HCT116 (cell line): Measurements from ENCODE around the gene CREB3L1. TPM values are rescaled to one million over a fixed set of nuclear protein-coding genes. Genes with fewer than 3 reads are reported as not detected.

Experiments
- ATAC-seq: fragments of 200-7000 bp; cut with Tn5 transposase; 2 replicates; pipeline ENCODE4 v1.9.1; 2020; ENCODE audit warnings: mild to moderate bottlenecking, moderate library complexity
- BruUV-seq: library from RNA; stranded (reverse); fragments of 400-500 nt; replicated peaks from 2 replicates; lab custom pipeline; 2021; lab: Mats Ljungman, UMichigan
- CTCF ChIA-PET: fragments of 300-600 bp; sonication (Branson Sonifier 250); formaldehyde crosslinking; loops from one replicate; lab custom pipeline; 2021; ENCODE audit warnings: antibody characterized with exemption; lab: Charles Lee
- POLR2A ChIA-PET: fragments of 300-600, 350-600 bp; sonication (Branson Sonifier 250); formaldehyde crosslinking; loops from one replicate; lab custom pipeline; 2021; ENCODE audit warnings: antibody characterized with exemption; lab: Charles Lee
- RAD21 ChIA-PET, 2 experiments: fragments of 300-600 bp; sonication (Branson Sonifier 250); formaldehyde crosslinking; loops; one replicate each; lab custom pipeline; 2023; ENCODE audit warnings: low total read pairs in 2 of 2; ENCODE audit not compliant: uncharacterized antibody in 2 of 2, unreplicated experiment in 2 of 2, low non-redundant PET in 1 of 2; lab: Charles Lee
- DNase-seq: peaks from one replicate; pipeline ENCODE4 v3.0.0-alpha.2; 2010; ENCODE audit warnings: low read depth, low spot score
- H2AFZ ChIP-seq: fragments of 200-600 bp; shearing (Covaris generic), sonication (generic); 2 replicates; pipeline ENCODE4 v1.6.1; 2017; ENCODE audit warnings: low read depth, mixed run types, mixed read lengths, antibody characterized with exemption, low read length; ENCODE audit not compliant: poor library complexity, severe bottlenecking
- H3K27ac ChIP-seq: 2 replicates; pipeline ENCODE4 v1.5.1; 2012; ENCODE audit warnings: low read depth, low read length
- H3K27me3 ChIP-seq: fragments of 200-600 bp; sonication (generic); 2 replicates; pipeline ENCODE4 v1.6.1; 2016; ENCODE audit warnings: mixed run types, low read length, mixed read lengths; ENCODE audit not compliant: insufficient read depth
- H3K36me3 ChIP-seq, 2 experiments: fragments of 200-500 bp in 1 of 2; fragments of 200-600 bp in 1 of 2; sonication (Bioruptor generic) in 1 of 2; sonication (generic) in 1 of 2; 2 replicates each; pipeline versions ENCODE4 v1.5.1 to v1.6.1; 2014 to 2016; ENCODE audit warnings: low read length in 2 of 2, inconsistent platforms in 1 of 2, mixed read lengths in 1 of 2, mixed run types in 1 of 2; ENCODE audit not compliant: insufficient read depth in 2 of 2, control insufficient read depth in 1 of 2
- H3K4me1 ChIP-seq, 2 experiments: fragments of 200-600 bp in 1 of 2; sonication (generic) in 1 of 2; 2 replicates each; pipeline versions ENCODE4 v1.5.1 to v1.6.1; 2012 to 2017; ENCODE audit warnings: low read length in 2 of 2, inconsistent platforms in 1 of 2, mild to moderate bottlenecking in 1 of 2, mixed read lengths in 1 of 2, mixed run types in 1 of 2, moderate library complexity in 1 of 2; ENCODE audit not compliant: insufficient read depth in 2 of 2, control insufficient read depth in 1 of 2
- H3K4me2 ChIP-seq: fragments of 200-600 bp; sonication (generic); 2 replicates; pipeline ENCODE4 v1.6.1; 2017; ENCODE audit warnings: mixed run types, low read length, mixed read lengths
- H3K4me3 ChIP-seq, 2 experiments: fragments of 200-600 bp in 1 of 2; sonication (generic) in 1 of 2; replicated peaks in 1 of 2; 2 replicates each; pipeline ENCODE4 v1.5.1; 2011 to 2016; ENCODE audit warnings: low read length in 2 of 2, control low read depth in 1 of 2, low read depth in 1 of 2, mild to moderate bottlenecking in 1 of 2, mixed read lengths in 1 of 2, mixed run types in 1 of 2
- H3K79me2 ChIP-seq: fragments of 200-600 bp; sonication (generic); 2 replicates; pipeline ENCODE4 v1.6.1; 2017; ENCODE audit warnings: mild to moderate bottlenecking, mixed run types, low read length, moderate library complexity, mixed read lengths; ENCODE audit not compliant: insufficient read depth
- H3K9ac ChIP-seq: fragments of 200-600 bp; sonication (generic); 2 replicates; pipeline ENCODE4 v1.6.1; 2016; ENCODE audit warnings: low read length, mixed read lengths
- H3K9me2 ChIP-seq: fragments of 200-600 bp; sonication (generic), shearing (Covaris generic); 2 replicates; pipeline ENCODE4 v1.6.1; 2017; ENCODE audit warnings: mixed run types, mild to moderate bottlenecking, moderate library complexity; ENCODE audit not compliant: insufficient read depth
- H3K9me3 ChIP-seq, 2 experiments: fragments of 200-500 bp in 1 of 2; fragments of 200-600 bp in 1 of 2; sonication (Bioruptor generic) in 1 of 2; sonication (generic) in 1 of 2; 2 replicates each; pipeline ENCODE4 v1.6.1; 2014 to 2017; ENCODE audit warnings: low read length in 2 of 2, mixed read lengths in 2 of 2, inconsistent platforms in 1 of 2, low read depth in 1 of 2, mild to moderate bottlenecking in 1 of 2, mixed run types in 1 of 2, moderate library complexity in 1 of 2; ENCODE audit not compliant: control insufficient read depth in 1 of 2, insufficient read depth in 1 of 2
- H4K20me1 ChIP-seq: fragments of 200-600 bp; sonication (generic), shearing (Covaris generic); 2 replicates; pipeline ENCODE4 v1.6.1; 2017; ENCODE audit warnings: mixed run types, mild to moderate bottlenecking, moderate library complexity; ENCODE audit not compliant: insufficient read depth
- ATF3 ChIP-seq: IDR thresholded peaks from 2 replicates; pipeline ENCODE4 v1.6.1; 2012
- CEBPB ChIP-seq: IDR thresholded peaks from 2 replicates; pipeline ENCODE4 v1.6.1; 2012; ENCODE audit warnings: low read depth
- ELF1 ChIP-seq: IDR thresholded peaks from 2 replicates; pipeline ENCODE4 v1.6.1; 2012; ENCODE audit warnings: low read depth, borderline replicate concordance
- EZH2 ChIP-seq: fragments of 200-600 bp; sonication (generic); IDR thresholded peaks from 2 replicates; pipeline ENCODE4 v1.6.1; 2017; ENCODE audit warnings: antibody characterized with exemption, mixed run types
- FOSL1 ChIP-seq: IDR thresholded peaks from 2 replicates; pipeline ENCODE4 v1.6.1; 2012; ENCODE audit warnings: low read depth
- JUND ChIP-seq: IDR thresholded peaks from 2 replicates; pipeline ENCODE4 v1.6.1; 2012
- MAX ChIP-seq: IDR thresholded peaks from 2 replicates; pipeline ENCODE4 v1.6.1; 2012
- POLR2A ChIP-seq: IDR thresholded peaks from 2 replicates; pipeline ENCODE4 v1.7.0; 2011; ENCODE audit warnings: borderline replicate concordance; ENCODE audit not compliant: insufficient read depth, insufficient read length; ENCODE audit errors: extremely low read depth
- POLR2AphosphoS5 ChIP-seq: IDR thresholded peaks from 2 replicates; pipeline ENCODE4 v1.6.1; 2011; ENCODE audit warnings: mild to moderate bottlenecking, low read depth, low read length, moderate library complexity
- RAD21 ChIP-seq: IDR thresholded peaks from 2 replicates; pipeline ENCODE4 v1.6.1; 2012; ENCODE audit warnings: low read depth, mild to moderate bottlenecking
- SIN3A ChIP-seq: IDR thresholded peaks from 2 replicates; pipeline ENCODE4 v1.6.1; 2012; ENCODE audit warnings: low read depth
- SRF ChIP-seq: IDR thresholded peaks from 2 replicates; pipeline ENCODE4 v1.6.1; 2012; ENCODE audit warnings: low read depth
- YY1 ChIP-seq: IDR thresholded peaks from 2 replicates; pipeline ENCODE4 v1.6.1; 2011; ENCODE audit warnings: low read length, low read depth, moderate library complexity, mild to moderate bottlenecking; ENCODE audit not compliant: insufficient replicate concordance; ENCODE audit errors: extremely low read depth
- ZFX ChIP-seq: fragments of 450-650 bp; IDR thresholded peaks from 2 replicates; pipeline ENCODE4 v1.6.1; 2017
- intact Hi-C: fragments of 100-400 bp; cut with micrococcal nuclease; formaldehyde crosslinking; loops from 2 replicates; pipeline ENCODE4 v1.10.0; 2022
- total RNA-seq: library from RNA; stranded (reverse); gene quantifications from one replicate; pipeline ENCODE4 v1.2.1, GENCODE V29; 2021; ENCODE audit not compliant: unreplicated experiment
- TF ChIP-seq, protein P1 (sequence below): IDR thresholded peaks from 2 replicates; pipeline ENCODE4 v1.6.1; 2011; ENCODE audit warnings: mild to moderate bottlenecking, low read length, moderate library complexity; ENCODE audit not compliant: insufficient replicate concordance; ENCODE audit errors: extremely low read depth
- TF ChIP-seq, protein P2 (sequence below): IDR thresholded peaks from 2 replicates; pipeline ENCODE4 v1.6.1; 2012; ENCODE audit warnings: low read depth

Gene CREB3L1
- total RNA-seq, 1 experiment from 2014 or later: 0.37 TPM

GRCh38 chr11:46333394-46333947 is 56.0 kb downstream of the CREB3L1 start:
- Histone ChIP-seq H3K27ac (no peak overlapping the region), H3K27me3 (no peaks in the 10 kb centered on the region), H3K4me3 (no peak overlapping the region), H3K4me2 (no peak overlapping the region), H3K36me3 (no peaks in the 10 kb centered on the region), H3K9me3 (no peaks in the 10 kb centered on the region), H2AFZ (no peak overlapping the region), H3K9ac (no peak overlapping the region), H3K4me1 (peaks cover 0 to 16% of the 10 kb centered on the region in 2 experiments; a peak in 3 of 4 replicates), H3K9me2 (no peaks in the 10 kb centered on the region), H4K20me1 (no peaks in the 10 kb centered on the region), H3K79me2 (no peaks in the 10 kb centered on the region)
- no peak for TF ChIP-seq FOSL1
- DNase-seq: no peak
- ChIA-PET POLR2A (no interaction called here), RAD21 (no interaction called here), CTCF (no interaction called here)
- intact Hi-C loops: no loop called here
- ATAC-seq: no peak
- BruUV-seq: no TSS peak

DNA sequence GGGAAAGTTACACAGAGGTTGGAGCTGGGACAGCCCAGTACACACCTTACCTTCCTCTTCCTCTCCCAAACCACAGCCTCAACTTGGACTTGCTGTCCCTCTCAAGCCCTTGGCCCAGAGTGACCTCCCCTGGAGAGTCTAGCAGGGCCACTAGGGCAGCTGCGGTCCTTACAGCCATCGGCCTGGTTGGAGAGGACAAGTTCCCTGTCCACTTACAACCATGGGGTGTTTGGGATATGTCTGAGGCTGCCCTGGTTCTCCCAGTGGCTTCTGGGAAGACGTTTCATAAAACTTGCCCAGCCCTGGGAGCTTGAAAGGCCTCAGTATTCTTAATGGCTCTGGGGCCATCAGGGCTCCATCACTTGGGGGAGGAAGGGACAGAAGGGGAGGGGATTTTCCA is 56.7 kb downstream of the CREB3L1 start:
- Histone ChIP-seq H3K27ac (no peak overlapping the region), H4K20me1 (no peaks in the 10 kb centered on the region), H3K9me3 (no peaks in the 10 kb centered on the region), H3K4me3 (no peak overlapping the region), H3K9me2 (no peaks in the 10 kb centered on the region), H3K79me2 (no peaks in the 10 kb centered on the region), H3K9ac (no peak overlapping the region), H3K27me3 (no peaks in the 10 kb centered on the region), H3K36me3 (no peaks in the 10 kb centered on the region), H2AFZ (no peak overlapping the region), H3K4me2 (no peak overlapping the region), H3K4me1 (peaks cover 0 to 24% of the 10 kb centered on the region in 2 experiments; a peak in 3 of 4 replicates)
- BruUV-seq: no TSS peak
- CTCF ChIA-PET: no interaction called here
- ATAC-seq (no peak), DNase-seq (no peak)
- intact Hi-C loops: no loop called here
- RAD21 ChIA-PET: no interaction called here
- POLR2A ChIA-PET: no interaction called here
- TF ChIP-seq RAD21 (no peak), SRF (no peak), YY1 (no peak), ELF1 (no peak), POLR2A (no peak), POLR2AphosphoS5 (no peak), SIN3A (no peak), JUND (no peak), EZH2 (no peak), ATF3 (no peak), MAX (no peak), ZFX (no peak), CEBPB (no peak)
- TF ChIP-seq, protein P1, sequence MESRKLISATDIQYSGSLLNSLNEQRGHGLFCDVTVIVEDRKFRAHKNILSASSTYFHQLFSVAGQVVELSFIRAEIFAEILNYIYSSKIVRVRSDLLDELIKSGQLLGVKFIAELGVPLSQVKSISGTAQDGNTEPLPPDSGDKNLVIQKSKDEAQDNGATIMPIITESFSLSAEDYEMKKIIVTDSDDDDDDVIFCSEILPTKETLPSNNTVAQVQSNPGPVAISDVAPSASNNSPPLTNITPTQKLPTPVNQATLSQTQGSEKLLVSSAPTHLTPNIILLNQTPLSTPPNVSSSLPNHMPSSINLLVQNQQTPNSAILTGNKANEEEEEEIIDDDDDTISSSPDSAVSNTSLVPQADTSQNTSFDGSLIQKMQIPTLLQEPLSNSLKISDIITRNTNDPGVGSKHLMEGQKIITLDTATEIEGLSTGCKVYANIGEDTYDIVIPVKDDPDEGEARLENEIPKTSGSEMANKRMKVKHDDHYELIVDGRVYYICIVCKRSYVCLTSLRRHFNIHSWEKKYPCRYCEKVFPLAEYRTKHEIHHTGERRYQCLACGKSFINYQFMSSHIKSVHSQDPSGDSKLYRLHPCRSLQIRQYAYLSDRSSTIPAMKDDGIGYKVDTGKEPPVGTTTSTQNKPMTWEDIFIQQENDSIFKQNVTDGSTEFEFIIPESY: no peak
- TF ChIP-seq, protein P2, sequence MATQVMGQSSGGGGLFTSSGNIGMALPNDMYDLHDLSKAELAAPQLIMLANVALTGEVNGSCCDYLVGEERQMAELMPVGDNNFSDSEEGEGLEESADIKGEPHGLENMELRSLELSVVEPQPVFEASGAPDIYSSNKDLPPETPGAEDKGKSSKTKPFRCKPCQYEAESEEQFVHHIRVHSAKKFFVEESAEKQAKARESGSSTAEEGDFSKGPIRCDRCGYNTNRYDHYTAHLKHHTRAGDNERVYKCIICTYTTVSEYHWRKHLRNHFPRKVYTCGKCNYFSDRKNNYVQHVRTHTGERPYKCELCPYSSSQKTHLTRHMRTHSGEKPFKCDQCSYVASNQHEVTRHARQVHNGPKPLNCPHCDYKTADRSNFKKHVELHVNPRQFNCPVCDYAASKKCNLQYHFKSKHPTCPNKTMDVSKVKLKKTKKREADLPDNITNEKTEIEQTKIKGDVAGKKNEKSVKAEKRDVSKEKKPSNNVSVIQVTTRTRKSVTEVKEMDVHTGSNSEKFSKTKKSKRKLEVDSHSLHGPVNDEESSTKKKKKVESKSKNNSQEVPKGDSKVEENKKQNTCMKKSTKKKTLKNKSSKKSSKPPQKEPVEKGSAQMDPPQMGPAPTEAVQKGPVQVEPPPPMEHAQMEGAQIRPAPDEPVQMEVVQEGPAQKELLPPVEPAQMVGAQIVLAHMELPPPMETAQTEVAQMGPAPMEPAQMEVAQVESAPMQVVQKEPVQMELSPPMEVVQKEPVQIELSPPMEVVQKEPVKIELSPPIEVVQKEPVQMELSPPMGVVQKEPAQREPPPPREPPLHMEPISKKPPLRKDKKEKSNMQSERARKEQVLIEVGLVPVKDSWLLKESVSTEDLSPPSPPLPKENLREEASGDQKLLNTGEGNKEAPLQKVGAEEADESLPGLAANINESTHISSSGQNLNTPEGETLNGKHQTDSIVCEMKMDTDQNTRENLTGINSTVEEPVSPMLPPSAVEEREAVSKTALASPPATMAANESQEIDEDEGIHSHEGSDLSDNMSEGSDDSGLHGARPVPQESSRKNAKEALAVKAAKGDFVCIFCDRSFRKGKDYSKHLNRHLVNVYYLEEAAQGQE: no peak
